Aorta (tissue), 5 donors: ENCODE data around the gene GSG1L. TPM values are rescaled to one million over a fixed set of nuclear protein-coding genes. Genes with fewer than 3 reads are reported as not detected.

Experiments used
- ATAC-seq: fragments of 200-7000 bp; cut with Tn5 transposase; one replicate; pipeline ENCODE4 v1.9.1; 2022; ENCODE audit warnings: moderate library complexity; ENCODE audit not compliant: low FRiP score
- DNase-seq, 2 donors: peaks; one replicate each; pipeline ENCODE4 v3.0.0-alpha.2; 2020
- H3K27ac ChIP-seq, 2 donors: one replicate each; pipeline ENCODE4 v1.5.1; 2013; ENCODE audit warnings: low read length in 2 of 2, mild to moderate bottlenecking in 2 of 2, moderate library complexity in 2 of 2, control low read depth in 1 of 2, inconsistent platforms in 1 of 2, low read depth in 1 of 2
- H3K27me3 ChIP-seq, 2 donors: one replicate each; pipeline ENCODE4 v1.6.1; 2013; ENCODE audit warnings: control low read depth in 1 of 2, low read length in 1 of 2, mild to moderate bottlenecking in 1 of 2, moderate library complexity in 1 of 2; ENCODE audit not compliant: insufficient read depth in 2 of 2, control insufficient read depth in 1 of 2
- H3K36me3 ChIP-seq, 2 donors: one replicate each; pipeline ENCODE4 v1.6.1; 2013; ENCODE audit warnings: control low read depth in 1 of 2, low read length in 1 of 2, mild to moderate bottlenecking in 1 of 2; ENCODE audit not compliant: insufficient read depth in 2 of 2, control insufficient read depth in 1 of 2
- H3K4me1 ChIP-seq, 2 donors: one replicate each; pipeline ENCODE4 v1.6.1; 2013; ENCODE audit warnings: low read length in 2 of 2, control low read depth in 1 of 2, mild to moderate bottlenecking in 1 of 2, moderate library complexity in 1 of 2; ENCODE audit not compliant: insufficient read depth in 2 of 2, control insufficient read depth in 1 of 2
- H3K4me3 ChIP-seq, 2 donors: one replicate each; pipeline ENCODE4 v1.5.1; 2013; ENCODE audit warnings: low read length in 2 of 2, control low read depth in 1 of 2, mild to moderate bottlenecking in 1 of 2
- H3K9me3 ChIP-seq: one replicate; pipeline ENCODE4 v1.6.1; 2013; ENCODE audit warnings: mild to moderate bottlenecking, low read length; ENCODE audit not compliant: control insufficient read depth
- WGBS, 2 donors: extraction: QIAGEN DNeasy Blood & Tissue Kit; methylation state at CpG; one replicate each; pipeline ENCODE4 v1.1.7; 2013; 5-methylcytosine and 5-hydroxymethylcytosine counted together
- intact Hi-C, 2 donors: fragments of 100-400 bp; cut with DNase I; formaldehyde crosslinking; loops; one replicate each; pipeline versions ENCODE4 v1.14.2 to v1.15.0; 2022
- polyA plus RNA-seq, 2 donors: library from polyadenylated mRNA; stranded (reverse); fragments of 200-250 nt; gene quantifications; one replicate each; pipeline ENCODE4 v1.2.3, GENCODE V29; 2013
- total RNA-seq, 2 donors: library from RNA; stranded (reverse); fragmentation: NEBNext Ultra II Directional; extraction: Animal tissue kit (Norgen Biotek cat#: 25700); gene quantifications; one replicate each; pipeline ENCODE4 v1.2.1, GENCODE V29; 2021
- donor health status: healthy with polysubstance abuse.
- donor health status: Bipolar disorder and iron deficiency.
- donor health status: DM: no; HTN: no; CAD: no.
- donor health status: DM: no; HTN: no; CAD: no.
- donor health status: DM: yes; HTN: yes; CAD: no.

Gene GSG1L
- total and polyA plus RNA-seq, 4 donors, result 1.6 to 22.2 (median 7.2) TPM

DNA sequence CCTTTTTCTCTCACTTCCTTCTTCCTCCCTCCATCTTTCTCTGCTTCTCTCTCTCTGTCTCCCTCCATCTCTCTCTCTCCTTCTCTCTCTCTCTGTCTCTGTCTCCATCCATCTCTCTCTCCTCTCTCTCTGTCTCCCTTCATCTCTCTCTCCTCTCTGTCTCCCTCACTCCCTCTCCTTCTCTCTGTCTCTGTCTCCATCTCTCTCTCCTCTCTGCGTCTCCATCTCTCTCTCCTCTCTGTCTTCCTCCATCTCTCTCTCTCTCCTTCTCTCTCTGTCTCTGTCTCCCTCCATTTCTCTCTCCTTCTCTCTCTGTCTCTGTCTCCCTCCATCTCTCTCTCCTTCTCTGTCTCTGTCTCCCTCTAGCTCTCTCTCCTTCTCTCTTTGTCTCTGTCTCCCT lies 194.1 kb downstream of the GSG1L start:
- H3K9me3 ChIP-seq, result peaks cover under 1% of the 10 kb centered on the region
- intact Hi-C loops, result loop anchor here in 1 of 2 donors (10.0 kb wide), 2 partner anchors 55 to 225 kb away; no protein-coding TSS in a partner anchor
- 98 to 100% methylated on average over 1 of the region's 1 CpG for WGBS, 2 donors
- no peaks in the 10 kb centered on the region for H3K27me3 ChIP-seq
- ATAC-seq, result no peak
- no peaks in the 10 kb centered on the region for H3K36me3 ChIP-seq
- no peak for DNase-seq
- no peak overlapping the region for H3K27ac ChIP-seq
- H3K4me3 ChIP-seq, result no peak overlapping the region
- H3K4me1 ChIP-seq, result no peaks in the 10 kb centered on the region

DNA sequence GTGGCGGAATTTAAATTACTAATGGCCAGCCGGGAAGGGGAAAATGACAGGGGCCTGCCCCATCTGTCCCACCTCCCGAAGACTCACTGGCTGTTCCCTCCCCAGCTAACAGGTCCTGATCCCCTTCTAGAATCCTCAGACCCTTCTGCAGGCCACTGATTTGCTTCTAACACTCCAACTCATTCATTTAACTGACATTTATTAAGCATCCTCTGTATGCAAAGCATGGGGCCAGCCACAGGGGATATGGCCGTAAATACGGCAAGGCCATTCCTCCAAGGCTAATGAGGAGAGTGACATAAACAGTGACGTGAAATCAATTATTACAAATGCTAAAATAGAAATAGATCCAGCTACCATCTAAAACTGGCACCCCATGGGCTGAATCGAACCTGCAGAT lies 195.3 kb downstream of the GSG1L start:
- ATAC-seq (no peak), DNase-seq (no peak)
- H3K27me3 ChIP-seq, result no peaks in the 10 kb centered on the region
- no peaks in the 10 kb centered on the region for H3K36me3 ChIP-seq
- intact Hi-C loops, result loop anchor here in 1 of 2 donors (10.0 kb wide), 2 partner anchors 53 to 223 kb away; no protein-coding TSS in a partner anchor
- no peak overlapping the region for H3K4me3 ChIP-seq
- peaks cover 4% of the 10 kb centered on the region for H3K9me3 ChIP-seq
- no peak overlapping the region for H3K27ac ChIP-seq
- WGBS, 2 donors, result 82 to 83% methylated on average over 7 of the region's 7 CpGs
- H3K4me1 ChIP-seq, result no peaks in the 10 kb centered on the region

DNA sequence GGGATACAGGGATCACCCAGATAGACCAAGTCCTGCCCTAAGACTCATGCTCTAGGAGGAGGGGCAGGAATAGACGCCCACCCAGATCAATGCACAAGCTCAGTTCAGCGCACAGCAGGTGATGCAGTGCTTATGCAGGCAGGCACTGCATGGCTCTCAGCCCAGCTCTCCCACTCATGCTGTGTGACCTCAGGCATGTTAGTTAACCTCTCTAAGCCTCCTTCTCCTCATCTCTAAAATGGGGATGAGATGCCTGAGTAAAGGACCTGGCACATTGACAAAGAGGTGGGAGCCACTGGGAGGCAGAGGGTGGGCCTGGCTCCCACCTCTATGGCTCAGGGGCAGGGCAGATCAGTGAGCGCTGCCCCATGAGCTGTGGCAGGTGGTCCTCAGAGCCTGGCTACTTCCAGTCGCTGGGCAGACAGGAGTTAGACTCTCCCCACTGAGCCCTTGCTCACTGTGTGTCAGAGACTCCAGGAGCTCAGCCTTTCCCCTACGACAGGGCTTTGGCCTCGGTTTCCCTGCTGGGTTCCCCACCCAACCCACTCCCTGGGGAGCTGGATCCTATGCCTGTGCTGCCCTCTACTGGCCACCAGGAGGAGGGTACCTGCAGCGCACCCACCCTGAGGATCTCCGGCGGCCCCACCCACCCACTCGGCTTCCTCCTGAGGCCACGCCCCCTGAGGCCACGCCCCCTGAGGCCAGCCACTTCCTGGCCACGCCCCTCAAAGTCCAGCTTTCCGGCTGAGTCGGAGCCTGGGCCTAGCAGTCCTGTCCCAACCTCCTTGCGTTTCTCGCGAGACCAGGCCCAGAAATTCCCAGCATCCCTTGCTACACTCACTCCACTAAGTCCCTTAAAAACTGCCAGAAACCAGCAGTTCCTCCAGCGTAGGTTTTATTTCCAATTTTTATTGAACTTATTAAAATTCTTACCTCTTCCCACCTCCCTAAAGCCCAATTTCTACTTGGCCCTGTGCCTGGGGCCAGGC lies 196.1 kb downstream of the GSG1L start:
- peak; percentile 19 for ATAC-seq
- Histone ChIP-seq H3K9me3 (peaks cover 4% of the 10 kb centered on the region), H3K36me3 (no peaks in the 10 kb centered on the region), H3K27ac (no peak overlapping the region), H3K4me1 (no peaks in the 10 kb centered on the region), H3K27me3 (no peaks in the 10 kb centered on the region), H3K4me3 (no peak overlapping the region)
- intact Hi-C loops, result loop anchor here in 1 of 2 donors (10.0 kb wide), 2 partner anchors 53 to 223 kb away; no protein-coding TSS in a partner anchor
- DNase-seq, result peak in 1 of 2 donors; percentile 73
- WGBS, 2 donors, result 35 to 39% methylated on average over 19 of the region's 19 CpGs

DNA sequence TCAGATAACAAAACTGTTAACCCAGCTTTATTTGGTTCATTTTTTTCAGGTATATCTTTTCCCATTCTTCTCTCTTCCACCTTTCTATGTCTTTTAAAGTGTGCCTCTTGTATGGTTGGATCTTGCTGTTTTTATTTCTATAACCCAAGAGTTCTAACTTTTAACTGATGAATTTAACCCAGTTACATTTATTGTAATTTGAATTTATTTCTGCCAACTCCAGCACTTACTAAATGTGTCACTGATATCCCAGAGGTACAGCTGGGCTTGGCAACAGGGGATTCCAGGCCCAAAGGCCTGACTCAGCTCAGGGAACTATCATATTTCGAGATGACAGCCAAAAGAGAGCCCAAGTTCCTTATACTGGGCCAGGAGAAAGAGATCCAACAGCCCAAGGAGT lies 200.1 kb downstream of the GSG1L start:
- Histone ChIP-seq H3K36me3 (no peaks in the 10 kb centered on the region), H3K4me1 (no peaks in the 10 kb centered on the region), H3K27me3 (no peaks in the 10 kb centered on the region), H3K27ac (no peak overlapping the region), H3K4me3 (no peak overlapping the region), H3K9me3 (peaks cover 4% of the 10 kb centered on the region)
- DNase-seq (no peak), ATAC-seq (no peak)
- intact Hi-C loops, result loop anchor here in 1 of 2 donors (10.0 kb wide), 2 partner anchors 49 to 219 kb away; no protein-coding TSS in a partner anchor
- WGBS, 2 donors, result 85 to 92% methylated on average over 1 of the region's 1 CpG

- H3K9me3 ChIP-seq, result peaks cover 4% of the 10 kb centered on the region
- H3K36me3 ChIP-seq, result no peaks in the 10 kb centered on the region
- H3K4me1 ChIP-seq, result no peaks in the 10 kb centered on the region
- DNase-seq (no peak), ATAC-seq (no peak)
- H3K27me3 ChIP-seq, result no peaks in the 10 kb centered on the region
- intact Hi-C loops, result loop anchor here in 1 of 2 donors (10.0 kb wide), 2 partner anchors 48 to 218 kb away; no protein-coding TSS in a partner anchor
- no peak overlapping the region for H3K4me3 ChIP-seq
- H3K27ac ChIP-seq, result no peak overlapping the region
- WGBS, 2 donors, result 100% methylated on average over 1 of the region's 1 CpG
Observed at GRCh38 chr16:27862953-27863352, 200.6 kb downstream of the GSG1L start.

GRCh38 chr16:27860091-27860490 lies 203.4 kb downstream of the GSG1L start:
- Histone ChIP-seq H3K27me3 (no peaks in the 10 kb centered on the region), H3K27ac (no peak overlapping the region), H3K9me3 (peaks cover 4% of the 10 kb centered on the region), H3K4me1 (no peaks in the 10 kb centered on the region), H3K4me3 (no peak overlapping the region), H3K36me3 (no peaks in the 10 kb centered on the region)
- ATAC-seq (peak; percentile 26), DNase-seq (no peak)
- intact Hi-C loops, result loop anchor here in 1 of 2 donors (10.0 kb wide), 2 partner anchors 45 to 215 kb away; no protein-coding TSS in a partner anchor
- WGBS, 2 donors, result 84 to 90% methylated on average over 7 of the region's 7 CpGs

DNA sequence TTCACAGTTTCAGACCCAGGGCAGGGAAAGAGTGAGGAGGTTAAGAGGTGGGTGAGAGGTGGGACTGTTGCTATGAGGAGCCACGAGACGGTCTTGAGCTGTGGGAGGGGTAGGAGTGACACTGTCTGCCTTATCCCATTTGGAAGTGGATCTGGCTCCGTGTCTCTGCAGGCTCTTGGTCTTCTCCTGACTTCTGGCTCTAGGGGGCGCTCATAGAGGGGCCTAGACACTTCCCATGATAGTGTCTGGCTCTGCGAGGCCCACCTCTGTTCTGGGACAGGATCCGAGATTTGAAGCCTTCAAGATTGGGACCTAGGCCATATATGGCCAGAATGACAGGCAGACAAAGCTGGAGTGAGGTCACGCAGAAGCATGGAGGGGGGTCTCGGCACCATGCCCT lies 204.5 kb downstream of the GSG1L start:
- peaks cover 2% of the 10 kb centered on the region for H3K9me3 ChIP-seq
- H3K36me3 ChIP-seq, result no peaks in the 10 kb centered on the region
- H3K27ac ChIP-seq, result no peak overlapping the region
- intact Hi-C loops, result loop anchor here in 1 of 2 donors (10.0 kb wide), 2 partner anchors 64 to 216 kb away; no protein-coding TSS in a partner anchor
- ATAC-seq (no peak), DNase-seq (no peak)
- no peaks in the 10 kb centered on the region for H3K27me3 ChIP-seq
- 60 to 69% methylated on average over 8 of the region's 8 CpGs for WGBS, 2 donors
- no peaks in the 10 kb centered on the region for H3K4me1 ChIP-seq
- no peak overlapping the region for H3K4me3 ChIP-seq

- Histone ChIP-seq H3K4me3 (no peak overlapping the region), H3K9me3 (no peaks in the 10 kb centered on the region), H3K36me3 (no peaks in the 10 kb centered on the region), H3K27me3 (no peaks in the 10 kb centered on the region), H3K27ac (no peak overlapping the region), H3K4me1 (peaks cover 0 to 2% of the 10 kb centered on the region in 2 donors)
- no peak for ATAC-seq
- no peak for DNase-seq
- intact Hi-C loops, result loop anchor here in 1 of 2 donors (10.0 kb wide), 2 partner anchors 59 to 221 kb away; no protein-coding TSS in a partner anchor
- WGBS, 2 donors, result 27 to 41% methylated on average over 3 of the region's 3 CpGs
Observed at GRCh38 chr16:27853651-27854050, 209.9 kb downstream of the GSG1L start.
